Measurements from ENCODE around the gene EFNB3. TPM values are rescaled to one million over a fixed set of nuclear protein-coding genes. Genes with fewer than 3 reads are reported as not detected.

EFNB3 gene
- total and polyA plus RNA-seq, 2 of the 13 experiments (the other 11 are each of a cell fraction or from before 2014, with no cell fraction given): 0.07 to 0.25 TPM

- peak; percentile 73; the same call in 1 of the 2 replicates for TF ChIP-seq ZFP91 (CRISPR knock-in tag; IDR thresholded peaks at IDR 0.05; ENCODE audit: borderline replicate concordance)
- TF ChIP-seq THAP9 (CRISPR knock-in tag; IDR thresholded peaks at IDR 0.05; ENCODE audit: borderline replicate concordance): 0 out of 2 replicates have a peak, but pooled peaks have one; percentile 5
- peak; percentile 59; the same call in 1 of the 2 replicates for TF ChIP-seq TFDP2 (CRISPR knock-in tag; IDR thresholded peaks at IDR 0.05)
- TF ChIP-seq THAP7 (CRISPR knock-in tag; IDR thresholded peaks at IDR 0.05): 0 out of 2 replicates have a peak, but pooled peaks have one; percentile 54
- peak; percentile 76 for TF ChIP-seq XRCC5 (optimal IDR thresholded peaks at IDR 0.05; ENCODE audit: low read length)
- TF ChIP-seq ZNF317 (CRISPR knock-in tag; IDR thresholded peaks at IDR 0.05): no peak
- TF ChIP-seq SOX6 (IDR thresholded peaks at IDR 0.05): no peak
- peak; percentile 54 for TF ChIP-seq SOX6 (CRISPR knock-in tag; IDR thresholded peaks at IDR 0.05)
- TF ChIP-seq GLMP (CRISPR knock-in tag; IDR thresholded peaks at IDR 0.05; ENCODE audit: borderline replicate concordance): no peak
- peak; percentile 80 for TF ChIP-seq THAP11 (CRISPR knock-in tag; IDR thresholded peaks at IDR 0.05)
- peak; percentile 92 for TF ChIP-seq RFX3 (CRISPR knock-in tag; IDR thresholded peaks at IDR 0.05)
- peak; percentile 57; the same call in 1 of the 2 replicates for TF ChIP-seq ZNF772 (CRISPR knock-in tag; IDR thresholded peaks at IDR 0.05)
- TF ChIP-seq KDM5B (CRISPR knock-in tag; IDR thresholded peaks at IDR 0.05; ENCODE audit: borderline replicate concordance): 0 out of 2 replicates have a peak, but pooled peaks have one; percentile 49
- peak; percentile 57; the same call in 1 of the 2 replicates for TF ChIP-seq ZNF788 (CRISPR knock-in tag; IDR thresholded peaks at IDR 0.05; ENCODE audit: borderline replicate concordance)
- 0 out of 2 replicates have a peak, but pooled peaks have one; percentile 81 for TF ChIP-seq ZNF136 (CRISPR knock-in tag; IDR thresholded peaks at IDR 0.05; ENCODE audit: low read depth)
- peak; percentile 71; the same call in 1 of the 2 replicates for TF ChIP-seq GATAD1 (CRISPR knock-in tag; IDR thresholded peaks at IDR 0.05)
- no peak for TF ChIP-seq ZBTB7A (CRISPR knock-in tag; IDR thresholded peaks at IDR 0.05)
- TF ChIP-seq NR2F6 (IDR thresholded peaks at IDR 0.05): no peak
- 0 out of 2 replicates have a peak, but pooled peaks have one; percentile 28 for TF ChIP-seq NR2F6 (CRISPR knock-in tag; IDR thresholded peaks at IDR 0.05)
- peak; percentile 57; the same call in 1 of the 2 replicates for TF ChIP-seq ZNF124 (CRISPR knock-in tag; IDR thresholded peaks at IDR 0.05)
- peak; percentile 73; the same call in 1 of the 2 replicates for TF ChIP-seq ZNF33A (CRISPR knock-in tag; IDR thresholded peaks at IDR 0.05; ENCODE audit: borderline replicate concordance)
- no peak for TF ChIP-seq ZNF614 (CRISPR knock-in tag; IDR thresholded peaks at IDR 0.05; ENCODE audit: borderline replicate concordance)
These were observed 12.1 kb downstream of the EFNB3 start, which contains the start of gene DNAH2 (continued) for GRCh38 chr17:7716901-7717755.

Measured in HepG2 (cell line).